GM23338 (cell line): Measurements from ENCODE around the gene ACCSL. TPM values are rescaled to one million over a fixed set of nuclear protein-coding genes. Genes with fewer than 3 reads are reported as not detected.

ENCODE experiments used
- CREB1 ChIP-seq: fragments of 250-450 bp; sonication (Bioruptor Pico); IDR thresholded peaks from 2 replicates; pipeline ENCODE4 v1.5.0; 2020; ENCODE audit warnings: low read depth, mild to moderate bottlenecking, moderate library complexity
- CTCF ChIP-seq, 2 experiments: fragments of 200-600 bp in 1 of 2; sonication (generic) in 1 of 2; conservative IDR thresholded peaks; 2 replicates each; pipeline versions ENCODE4 v1.5.1 to v1.6.1; 2016 to 2017; ENCODE audit warnings: antibody characterized with exemption in 2 of 2, low read depth in 2 of 2, mild to moderate bottlenecking in 2 of 2, moderate library complexity in 1 of 2
- EZH2 ChIP-seq: fragments of 200-600 bp; sonication (generic); IDR thresholded peaks from one replicate; pipeline ENCODE4 v1.8.0; 2017; ENCODE audit warnings: antibody characterized with exemption, mild to moderate bottlenecking, low read depth; ENCODE audit not compliant: unreplicated experiment
- EZH2phosphoT487 ChIP-seq: fragments of 200-600 bp; sonication (generic); IDR thresholded peaks from one replicate; pipeline ENCODE4 v1.8.1; 2018; ENCODE audit warnings: antibody characterized with exemption; ENCODE audit not compliant: unreplicated experiment
- POLR2AphosphoS5 ChIP-seq: IDR thresholded peaks from 2 replicates; pipeline ENCODE4 v1.6.1; 2016; ENCODE audit warnings: antibody characterized with exemption, low read depth
- REST ChIP-seq: IDR thresholded peaks from one replicate; pipeline ENCODE4 v1.6.1; 2018; ENCODE audit warnings: antibody characterized with exemption; ENCODE audit not compliant: unreplicated experiment
- STAT1 ChIP-seq: IDR thresholded peaks from one replicate; pipeline ENCODE4 v1.6.1; 2016; ENCODE audit warnings: antibody characterized with exemption; ENCODE audit not compliant: unreplicated experiment
- ZNF114 ChIP-seq: fragments of 250-450 bp; sonication (Bioruptor Pico); IDR thresholded peaks from 2 replicates; pipeline ENCODE4 v1.5.0; 2020; ENCODE audit warnings: mild to moderate bottlenecking, moderate library complexity
- ZNF331 ChIP-seq: fragments of 250-450 bp; sonication (Bioruptor Pico); IDR thresholded peaks from 2 replicates; pipeline ENCODE4 v1.5.0; 2020; ENCODE audit warnings: low read depth, mild to moderate bottlenecking, moderate library complexity
- ZNF462 ChIP-seq: fragments of 250-450 bp; sonication (Bioruptor Pico); IDR thresholded peaks from 2 replicates; pipeline ENCODE4 v1.5.0; 2020; ENCODE audit warnings: mild to moderate bottlenecking, moderate library complexity
- polyA plus RNA-seq: library from polyadenylated mRNA; unstranded; fragments of >200 nt; fragmentation: Nextera tagmentation; extraction: Ambion mirVana; gene quantifications from 2 replicates; pipeline ENCODE4 v1.2.1, GENCODE V29; 2016
- total RNA-seq: library from RNA; depleted of rRNA; stranded (reverse); fragments of >200 nt; shearing (Covaris generic); gene quantifications from 2 replicates; pipeline ENCODE4 v1.2.3, GENCODE V29; 2014

The ACCSL gene
- total and polyA plus RNA-seq, 2 experiments from 2014 or later: not detected

- no peak for TF ChIP-seq ZNF462
- no peak for TF ChIP-seq STAT1
- TF ChIP-seq EZH2: no peak
- TF ChIP-seq CTCF (conservative IDR thresholded peaks at IDR 0.05; ENCODE audit: low read depth in 2 of 2): no peak
- no peak for TF ChIP-seq EZH2phosphoT487
- TF ChIP-seq ZNF114: no peak
- no peak for TF ChIP-seq CREB1 (CRISPR knock-in tag)
- no peak for TF ChIP-seq ZNF331 (CRISPR knock-in tag)
- TF ChIP-seq REST: no peak
- TF ChIP-seq POLR2AphosphoS5: no peak
These were observed 39.7 kb upstream of the ACCSL start (continued) for GRCh38 chr11:44008088-44008501.
